ENCODE measurements around the gene TMEM145.

The TMEM145 gene

GRCh38 chr19:42312370-42312769, 739 bp upstream of the TMEM145 start:
- CTCF ChIA-PET, result interaction anchor here (1.5 kb wide), 1 partner anchor 10 kb away, joined by 5 read pairs; no protein-coding TSS in a partner anchor
- TF ChIP-seq CTCF (IDR thresholded peaks at IDR 0.05; ENCODE audit: insufficient read depth, low read length, missing control alignments), result no peak
- H3K4me3 ChIP-seq (ENCODE audit: low read depth, low read length), result no peak overlapping the region
- POLR2A ChIA-PET, result no interaction called here
- DNase-seq (ENCODE audit: low read depth, low spot score), result no peak

GRCh38 chr19:42313840-42314755, 989 bp downstream of the TMEM145 start:
- no peak overlapping the region for H3K4me3 ChIP-seq (ENCODE audit: low read depth, low read length)
- TF ChIP-seq CTCF (IDR thresholded peaks at IDR 0.05; ENCODE audit: insufficient read depth, low read length, missing control alignments), result peak; percentile 16
- DNase-seq (ENCODE audit: low read depth, low spot score), result no peak
- ChIA-PET POLR2A (no interaction called here), CTCF (interaction anchor here (1.0 to 1.3 kb wide), 3 partner anchors 8 to 18 kb away, joined by 3 to 5 read pairs (median 4); no protein-coding TSS in a partner anchor)

GRCh38 chr19:42315024-42315423, 1.9 kb downstream of the TMEM145 start:
- no peak for TF ChIP-seq CTCF (IDR thresholded peaks at IDR 0.05; ENCODE audit: insufficient read depth, low read length, missing control alignments)
- H3K4me3 ChIP-seq (ENCODE audit: low read depth, low read length), result no peak overlapping the region
- CTCF ChIA-PET, result no interaction called here
- no peak for DNase-seq (ENCODE audit: low read depth, low spot score)
- POLR2A ChIA-PET, result no interaction called here

GRCh38 chr19:42316223-42317211, 3.4 kb downstream of the TMEM145 start:
- no peak overlapping the region for H3K4me3 ChIP-seq (ENCODE audit: low read depth, low read length)
- ChIA-PET POLR2A (no interaction called here), CTCF (interaction anchor here (0.8 kb wide), 1 partner anchor 19 kb away, joined by 4 read pairs; no protein-coding TSS in a partner anchor)
- DNase-seq (ENCODE audit: low read depth, low spot score), result no peak
- TF ChIP-seq CTCF (IDR thresholded peaks at IDR 0.05; ENCODE audit: insufficient read depth, low read length, missing control alignments), result no peak

GRCh38 chr19:42317535-42317934, 4.4 kb downstream of the TMEM145 start:
- no peak for TF ChIP-seq CTCF (IDR thresholded peaks at IDR 0.05; ENCODE audit: insufficient read depth, low read length, missing control alignments)
- DNase-seq (ENCODE audit: low read depth, low spot score), result no peak
- H3K4me3 ChIP-seq (ENCODE audit: low read depth, low read length), result no peak overlapping the region
- ChIA-PET POLR2A (no interaction called here), CTCF (no interaction called here)
